NCI-H2107 (cell line): ENCODE data around the gene AGAP3.

ENCODE experiments used
- DNase-seq: peaks from one replicate; lab custom pipeline; 2025; lab: John Stamatoyannopoulos, UW

AGAP3 gene

GRCh38 chr7:151074817-151075661 is 11.2 kb upstream of the AGAP3 start:
- no peak for DNase-seq

GRCh38 chr7:151075662-151075971 is 10.7 kb upstream of the AGAP3 start:
- DNase-seq = no peak

- DNase-seq = no peak
Observed at GRCh38 chr7:151075978-151076426, 10.3 kb upstream of the AGAP3 start.

- no peak for DNase-seq
Observed at GRCh38 chr7:151076863-151077704, 9.2 kb upstream of the AGAP3 start.

- no peak for DNase-seq
Observed at GRCh38 chr7:151077705-151078232, 8.5 kb upstream of the AGAP3 start.

- DNase-seq = no peak
Observed at GRCh38 chr7:151078233-151079040, 7.8 kb upstream of the AGAP3 start.

- no peak for DNase-seq
Observed at GRCh38 chr7:151079199-151079910, 6.9 kb upstream of the AGAP3 start.

- no peak for DNase-seq
Observed at GRCh38 chr7:151080067-151080521, 6.2 kb upstream of the AGAP3 start.

GRCh38 chr7:151080522-151081169 is 5.6 kb upstream of the AGAP3 start, which contains the start of gene FASTK:
TSS of gene FASTK (minus strand) at chr7:151080809. CDS start at chr7:151080766, 43 bp downstream.
- DNase-seq = peak; percentile 75

GRCh38 chr7:151081170-151082101 is 4.8 kb upstream of the AGAP3 start:
- no peak for DNase-seq

- no peak for DNase-seq
Observed at GRCh38 chr7:151082141-151083070, 3.9 kb upstream of the AGAP3 start.

- peak; percentile 65 for DNase-seq
Observed at GRCh38 chr7:151083071-151083823, 3.0 kb upstream of the AGAP3 start, which contains the start of gene TMUB1. TSS of gene TMUB1 (minus strand) at chr7:151083493. CDS start at chr7:151082563, 930 bp downstream.

- DNase-seq = no peak
Observed at GRCh38 chr7:151083824-151084160, 2.5 kb upstream of the AGAP3 start.

GRCh38 chr7:151085329-151085690 is 965 bp upstream of the AGAP3 start:
- DNase-seq = no peak

GRCh38 chr7:151086802-151087244 is 548 bp downstream of the AGAP3 start:
- no peak for DNase-seq

GRCh38 chr7:151087245-151088018 is 1.2 kb downstream of the AGAP3 start:
- no peak for DNase-seq
